ENCODE results near the gene GID8.

GID8 gene

DNA sequence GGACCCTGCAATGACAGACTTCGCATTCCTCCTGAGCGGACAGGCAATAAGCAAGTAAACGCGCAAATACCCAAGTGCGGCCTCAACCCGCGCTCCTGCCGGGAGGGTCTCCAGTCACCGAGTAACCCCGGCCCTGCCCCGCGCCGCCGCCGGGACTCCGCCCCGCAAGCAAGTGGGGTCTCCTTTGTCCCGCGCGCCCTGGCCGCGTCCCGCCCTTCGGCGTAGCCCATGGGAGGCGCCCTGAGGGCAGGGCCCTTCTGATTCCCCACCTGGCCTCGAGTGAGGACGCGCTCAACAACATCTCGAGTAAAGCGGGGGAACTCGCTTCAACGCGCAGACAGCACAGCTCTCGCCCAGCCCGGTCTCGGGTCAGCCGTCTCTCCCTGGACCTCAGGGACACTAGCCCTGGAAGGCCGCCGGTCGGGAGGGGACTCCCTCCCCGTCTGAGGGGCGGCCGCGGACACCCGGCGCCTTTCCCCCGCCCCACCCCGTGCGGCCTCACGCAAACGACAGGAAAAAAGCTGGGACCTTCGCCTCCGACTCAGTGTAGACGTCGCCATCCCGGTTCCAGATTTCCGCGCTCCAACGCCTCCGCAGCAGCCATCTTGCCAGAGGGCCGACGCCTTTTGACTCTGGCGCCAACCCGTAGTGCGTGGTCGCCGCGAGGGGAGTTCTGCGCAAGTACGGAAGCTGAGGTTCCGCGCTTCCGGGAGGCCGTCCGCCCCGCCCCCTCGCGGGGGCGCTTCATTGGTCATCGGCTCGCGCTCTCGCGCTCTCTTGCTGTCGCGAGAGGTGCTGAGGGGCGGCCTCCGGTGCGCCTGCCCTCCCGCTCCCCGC, 461 bp upstream of the GID8 start:
- Histone ChIP-seq H3K4me1 (ENCODE audit: control insufficient read depth, insufficient read depth, low read length) (peaks cover 37% of the 10 kb centered on the region), H3K27me3 (replicated peaks; ENCODE audit: control insufficient read depth, insufficient read depth, low read length) (no peaks in the 10 kb centered on the region), H3K9me3 (ENCODE audit: control insufficient read depth, low read length) (no peaks in the 10 kb centered on the region), H3K9ac (ENCODE audit: low read length) (peak overlapping the region; percentile 96), H3K36me3 (ENCODE audit: control insufficient read depth, insufficient read depth, low read length, severe bottlenecking) (no peaks in the 10 kb centered on the region), H3K4me3 (ENCODE audit: low read length) (peak overlapping the region; percentile 90)
- peak; percentile 98 for DNase-seq (ENCODE audit: low read depth)

DNA sequence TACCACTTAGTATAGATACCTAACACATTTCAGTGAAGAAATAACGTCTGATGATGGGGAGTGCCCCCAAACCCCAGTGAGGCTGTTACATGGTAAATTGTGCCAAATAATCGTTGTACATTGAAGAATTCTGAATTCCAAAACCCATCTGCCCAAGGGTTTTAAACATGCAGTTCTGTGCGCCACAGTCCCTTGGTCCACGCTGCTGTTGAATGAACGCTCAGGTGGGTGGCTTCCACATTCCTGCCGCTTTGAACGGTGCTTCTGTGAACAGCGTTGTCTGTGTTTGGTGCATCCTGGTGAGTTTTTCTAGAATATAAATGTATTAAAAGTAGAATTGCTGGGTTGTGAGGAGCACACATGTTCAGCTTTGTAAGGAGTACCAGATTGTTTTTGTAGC, 2.9 kb downstream of the GID8 start:
- H3K27me3 ChIP-seq (replicated peaks; ENCODE audit: control insufficient read depth, insufficient read depth, low read length), result no peaks in the 10 kb centered on the region
- peaks cover 28% of the 10 kb centered on the region for H3K36me3 ChIP-seq (ENCODE audit: control insufficient read depth, insufficient read depth, low read length, severe bottlenecking)
- no peak overlapping the region for H3K4me3 ChIP-seq (ENCODE audit: low read length)
- no peak for DNase-seq (ENCODE audit: low read depth)
- peak overlapping the region; percentile 15 for H3K9ac ChIP-seq (ENCODE audit: low read length)
- H3K4me1 ChIP-seq (ENCODE audit: control insufficient read depth, insufficient read depth, low read length), result peaks cover 32% of the 10 kb centered on the region
- no peaks in the 10 kb centered on the region for H3K9me3 ChIP-seq (ENCODE audit: control insufficient read depth, low read length)

DNA sequence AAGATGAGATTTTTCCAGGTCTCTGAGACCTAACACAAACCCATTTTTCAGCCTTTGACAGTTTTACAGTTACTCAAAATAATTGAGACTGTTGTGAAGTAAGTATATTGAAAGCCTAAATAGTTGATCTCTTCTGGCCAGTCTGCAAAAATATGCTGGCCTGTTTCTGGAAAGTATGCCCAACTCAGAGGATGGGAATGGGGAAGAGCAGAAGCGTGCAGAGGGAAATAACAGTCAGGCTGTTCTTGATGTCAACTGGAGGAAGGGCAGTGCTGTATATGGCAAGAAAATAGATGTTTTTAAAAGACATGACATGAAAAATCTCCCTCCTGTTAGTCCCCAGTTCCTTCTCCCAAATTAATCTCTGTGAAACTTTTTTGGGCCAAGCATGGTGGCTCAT, 3.8 kb downstream of the GID8 start:
- Histone ChIP-seq H3K9ac (ENCODE audit: low read length) (peak overlapping the region; percentile 30), H3K36me3 (ENCODE audit: control insufficient read depth, insufficient read depth, low read length, severe bottlenecking) (peaks cover 37% of the 10 kb centered on the region), H3K4me1 (ENCODE audit: control insufficient read depth, insufficient read depth, low read length) (peaks cover 27% of the 10 kb centered on the region), H3K27me3 (replicated peaks; ENCODE audit: control insufficient read depth, insufficient read depth, low read length) (no peaks in the 10 kb centered on the region), H3K9me3 (ENCODE audit: control insufficient read depth, low read length) (no peaks in the 10 kb centered on the region), H3K4me3 (ENCODE audit: low read length) (no peak overlapping the region)
- peak; percentile 53 for DNase-seq (ENCODE audit: low read depth)

DNA sequence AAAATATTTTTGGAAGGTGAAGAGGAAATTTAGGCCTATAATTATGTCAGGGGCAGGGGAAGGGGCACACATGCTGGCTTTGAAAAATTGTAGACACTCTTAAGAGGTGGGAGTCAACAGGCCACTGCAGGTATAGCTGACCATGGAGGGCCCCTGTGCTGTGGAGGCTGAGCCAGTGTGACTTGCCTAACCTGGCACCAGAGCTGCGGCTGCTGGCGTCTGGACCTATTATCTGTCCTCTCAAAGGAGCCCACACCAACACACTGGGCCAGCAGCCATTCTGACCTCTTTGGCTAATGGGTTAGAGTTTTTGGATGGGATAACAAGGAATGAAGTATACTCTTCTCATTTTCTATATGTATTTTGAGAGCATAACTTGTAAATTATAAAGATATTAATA, 4.5 kb downstream of the GID8 start:
- Histone ChIP-seq H3K9me3 (ENCODE audit: control insufficient read depth, low read length) (no peaks in the 10 kb centered on the region), H3K4me3 (ENCODE audit: low read length) (no peak overlapping the region), H3K4me1 (ENCODE audit: control insufficient read depth, insufficient read depth, low read length) (peaks cover 27% of the 10 kb centered on the region), H3K27me3 (replicated peaks; ENCODE audit: control insufficient read depth, insufficient read depth, low read length) (no peaks in the 10 kb centered on the region), H3K36me3 (ENCODE audit: control insufficient read depth, insufficient read depth, low read length, severe bottlenecking) (peaks cover 43% of the 10 kb centered on the region), H3K9ac (ENCODE audit: low read length) (peak overlapping the region; percentile 30)
- DNase-seq (ENCODE audit: low read depth), result no peak

DNA sequence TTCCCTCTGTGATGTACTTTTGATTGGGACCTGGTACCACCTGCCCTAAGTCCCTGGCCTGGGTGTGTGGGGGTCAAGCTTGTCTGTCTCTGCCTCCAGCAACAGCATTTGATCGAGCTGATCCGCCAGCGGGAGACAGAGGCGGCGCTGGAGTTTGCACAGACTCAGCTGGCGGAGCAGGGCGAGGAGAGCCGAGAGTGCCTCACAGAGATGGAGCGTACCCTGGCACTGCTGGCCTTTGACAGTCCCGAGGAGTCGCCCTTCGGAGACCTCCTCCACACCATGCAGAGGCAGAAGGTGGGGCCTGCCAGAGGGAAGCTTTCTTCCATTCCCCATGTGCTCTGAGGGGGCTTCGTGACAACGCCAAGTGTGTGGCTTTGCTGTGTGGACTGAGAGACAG, 5.4 kb downstream of the GID8 start:
- DNase-seq (ENCODE audit: low read depth), result no peak
- H3K4me3 ChIP-seq (ENCODE audit: low read length), result no peak overlapping the region
- H3K36me3 ChIP-seq (ENCODE audit: control insufficient read depth, insufficient read depth, low read length, severe bottlenecking), result peaks cover 50% of the 10 kb centered on the region
- no peaks in the 10 kb centered on the region for H3K9me3 ChIP-seq (ENCODE audit: control insufficient read depth, low read length)
- no peak overlapping the region for H3K9ac ChIP-seq (ENCODE audit: low read length)
- peaks cover 27% of the 10 kb centered on the region for H3K4me1 ChIP-seq (ENCODE audit: control insufficient read depth, insufficient read depth, low read length)
- no peaks in the 10 kb centered on the region for H3K27me3 ChIP-seq (replicated peaks; ENCODE audit: control insufficient read depth, insufficient read depth, low read length)

DNA sequence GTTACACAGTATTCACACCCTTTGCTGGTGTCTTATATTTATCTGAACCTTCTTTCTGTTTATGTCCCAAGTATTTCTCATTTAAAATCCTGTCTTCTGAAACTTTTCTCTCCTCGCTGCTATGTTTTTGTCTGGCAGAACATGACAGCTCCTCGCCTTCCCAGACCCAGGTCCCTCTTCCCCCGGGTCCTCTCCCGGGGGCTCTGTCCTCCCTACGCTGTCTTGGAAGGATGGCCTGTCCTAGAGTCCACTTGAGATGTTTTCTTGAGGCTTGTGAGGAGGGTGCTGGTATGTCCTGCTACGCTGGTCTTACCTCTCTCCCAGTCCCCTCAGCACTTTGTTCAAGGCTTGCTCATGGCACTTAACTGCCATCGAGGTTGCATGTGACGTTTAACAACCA, 6.2 kb downstream of the GID8 start:
- H3K9me3 ChIP-seq (ENCODE audit: control insufficient read depth, low read length), result no peaks in the 10 kb centered on the region
- peaks cover 25% of the 10 kb centered on the region for H3K4me1 ChIP-seq (ENCODE audit: control insufficient read depth, insufficient read depth, low read length)
- no peak overlapping the region for H3K4me3 ChIP-seq (ENCODE audit: low read length)
- no peak for DNase-seq (ENCODE audit: low read depth)
- no peaks in the 10 kb centered on the region for H3K27me3 ChIP-seq (replicated peaks; ENCODE audit: control insufficient read depth, insufficient read depth, low read length)
- no peak overlapping the region for H3K9ac ChIP-seq (ENCODE audit: low read length)
- H3K36me3 ChIP-seq (ENCODE audit: control insufficient read depth, insufficient read depth, low read length, severe bottlenecking), result peaks cover 52% of the 10 kb centered on the region

DNA sequence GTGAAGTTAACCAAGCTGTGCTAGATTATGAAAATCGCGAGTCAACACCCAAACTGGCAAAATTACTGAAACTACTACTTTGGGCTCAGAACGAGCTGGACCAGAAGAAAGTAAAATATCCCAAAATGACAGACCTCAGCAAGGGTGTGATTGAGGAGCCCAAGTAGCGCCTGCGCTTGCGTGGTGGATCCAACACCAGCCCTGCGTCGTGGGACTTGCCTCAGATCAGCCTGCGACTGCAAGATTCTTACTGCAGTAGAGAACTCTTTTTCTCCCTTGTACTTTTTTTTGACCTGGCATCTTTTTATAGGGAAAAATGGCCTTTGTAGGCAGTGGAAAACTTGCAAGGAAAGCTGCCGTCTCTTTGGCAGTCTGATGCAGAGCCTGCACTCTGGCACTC, 6.8 kb downstream of the GID8 start:
- DNase-seq (ENCODE audit: low read depth), result no peak
- H3K9ac ChIP-seq (ENCODE audit: low read length), result no peak overlapping the region
- no peaks in the 10 kb centered on the region for H3K9me3 ChIP-seq (ENCODE audit: control insufficient read depth, low read length)
- peaks cover 20% of the 10 kb centered on the region for H3K4me1 ChIP-seq (ENCODE audit: control insufficient read depth, insufficient read depth, low read length)
- H3K4me3 ChIP-seq (ENCODE audit: low read length), result no peak overlapping the region
- no peaks in the 10 kb centered on the region for H3K27me3 ChIP-seq (replicated peaks; ENCODE audit: control insufficient read depth, insufficient read depth, low read length)
- H3K36me3 ChIP-seq (ENCODE audit: control insufficient read depth, insufficient read depth, low read length, severe bottlenecking), result peaks cover 57% of the 10 kb centered on the region

DNA sequence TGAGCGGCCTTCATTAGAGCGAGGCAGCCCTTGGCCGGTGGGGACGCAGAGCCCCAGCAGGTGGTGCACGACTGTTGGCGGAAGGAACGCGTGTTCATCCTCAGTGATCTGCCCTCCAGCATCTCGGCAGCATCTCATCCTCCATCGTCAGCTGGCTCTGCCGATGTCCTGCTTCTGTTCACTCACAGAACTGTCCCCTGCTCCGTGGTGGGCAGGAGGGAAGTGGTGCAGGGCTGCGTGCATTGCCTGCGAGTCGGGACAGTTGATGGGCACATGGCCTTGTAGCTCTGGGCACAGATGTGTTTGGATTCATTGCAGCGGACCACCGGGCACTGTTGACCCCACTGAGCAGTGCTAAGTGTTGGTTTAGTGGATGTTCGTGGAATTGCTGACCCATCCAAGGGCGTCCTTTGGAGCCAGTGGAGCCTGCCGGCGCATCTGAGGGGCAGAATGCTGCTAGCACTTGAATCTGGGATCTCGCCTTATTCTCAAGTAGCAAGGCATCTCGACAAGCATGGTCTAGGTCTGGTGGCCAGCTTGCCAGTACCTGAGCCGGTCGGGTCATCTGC, 7.9 kb downstream of the GID8 start:
- H3K4me3 ChIP-seq (ENCODE audit: low read length), result no peak overlapping the region
- H3K9me3 ChIP-seq (ENCODE audit: control insufficient read depth, low read length), result no peaks in the 10 kb centered on the region
- H3K36me3 ChIP-seq (ENCODE audit: control insufficient read depth, insufficient read depth, low read length, severe bottlenecking), result peaks cover 66% of the 10 kb centered on the region

DNA sequence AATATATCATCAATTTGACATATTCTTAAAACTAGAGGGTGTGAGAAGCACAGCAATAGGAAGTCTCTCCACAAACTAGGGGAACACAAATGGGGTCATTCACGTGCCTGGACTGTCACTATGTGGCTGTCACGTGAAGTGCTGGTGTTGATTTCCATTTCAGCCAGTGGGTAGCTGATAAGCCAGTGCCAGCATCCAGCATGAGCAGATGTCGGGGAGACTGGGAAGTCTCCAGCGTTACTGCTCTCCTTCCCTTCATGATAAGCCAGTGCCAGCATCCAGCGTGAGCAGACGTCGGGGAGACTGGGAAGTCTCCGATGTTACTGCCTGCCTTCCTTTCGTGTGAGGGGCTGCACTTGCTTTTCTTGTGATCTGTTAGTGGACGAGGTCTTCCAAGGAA, 9.0 kb downstream of the GID8 start:
- Histone ChIP-seq H3K4me3 (ENCODE audit: low read length) (no peak overlapping the region), H3K9me3 (ENCODE audit: control insufficient read depth, low read length) (no peaks in the 10 kb centered on the region), H3K9ac (ENCODE audit: low read length) (no peak overlapping the region), H3K27me3 (replicated peaks; ENCODE audit: control insufficient read depth, insufficient read depth, low read length) (no peaks in the 10 kb centered on the region), H3K36me3 (ENCODE audit: control insufficient read depth, insufficient read depth, low read length, severe bottlenecking) (peaks cover 66% of the 10 kb centered on the region), H3K4me1 (ENCODE audit: control insufficient read depth, insufficient read depth, low read length) (peaks cover 7% of the 10 kb centered on the region)
- DNase-seq (ENCODE audit: low read depth), result no peak

More for the DNA sequence above, 7.9 kb downstream of the GID8 start:
- no peak for DNase-seq (ENCODE audit: low read depth)
- no peaks in the 10 kb centered on the region for H3K27me3 ChIP-seq (replicated peaks; ENCODE audit: control insufficient read depth, insufficient read depth, low read length)
- no peak overlapping the region for H3K9ac ChIP-seq (ENCODE audit: low read length)
- peaks cover 18% of the 10 kb centered on the region for H3K4me1 ChIP-seq (ENCODE audit: control insufficient read depth, insufficient read depth, low read length)

DNA sequence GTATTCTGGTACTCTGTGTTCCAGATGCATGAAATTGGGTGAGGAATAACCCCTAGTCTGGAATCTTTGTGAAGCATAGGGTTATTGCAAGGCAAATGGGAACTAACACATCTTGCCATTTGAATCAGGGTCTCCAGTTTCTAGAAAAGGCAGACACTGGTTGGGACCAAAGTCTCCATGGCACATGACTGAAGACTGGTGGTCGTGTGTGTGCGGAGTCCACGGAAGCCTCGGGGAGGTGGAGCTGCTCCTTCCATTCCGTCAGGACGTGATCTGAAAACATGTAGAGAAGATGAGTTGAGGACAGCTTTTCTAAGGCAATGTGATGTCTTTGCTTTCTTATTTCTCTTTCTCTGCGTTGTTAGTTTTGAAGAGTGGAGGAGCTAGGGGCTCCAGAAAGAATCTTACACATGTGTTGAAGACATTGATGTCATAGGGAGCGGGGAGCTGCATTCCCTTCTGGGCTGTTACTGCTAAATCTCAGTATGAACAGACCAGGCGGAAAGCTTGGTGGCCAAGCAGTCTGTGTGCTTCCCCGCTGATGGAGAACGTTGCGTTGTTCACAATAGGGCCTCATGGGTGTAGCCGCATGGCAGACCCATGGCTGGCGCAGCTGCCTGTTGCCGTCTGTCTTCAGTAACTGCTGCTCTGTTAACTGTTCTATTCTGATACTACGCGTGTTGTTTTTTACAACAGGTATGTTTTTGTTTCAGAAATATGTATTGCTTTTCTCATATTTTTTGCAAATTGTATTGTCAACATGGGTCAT, 9.8 kb downstream of the GID8 start:
- Histone ChIP-seq H3K27me3 (replicated peaks; ENCODE audit: control insufficient read depth, insufficient read depth, low read length) (no peaks in the 10 kb centered on the region), H3K36me3 (ENCODE audit: control insufficient read depth, insufficient read depth, low read length, severe bottlenecking) (peaks cover 66% of the 10 kb centered on the region), H3K9ac (ENCODE audit: low read length) (no peak overlapping the region), H3K9me3 (ENCODE audit: control insufficient read depth, low read length) (no peaks in the 10 kb centered on the region), H3K4me1 (ENCODE audit: control insufficient read depth, insufficient read depth, low read length) (no peaks in the 10 kb centered on the region), H3K4me3 (ENCODE audit: low read length) (no peak overlapping the region)
- no peak for DNase-seq (ENCODE audit: low read depth)

DNA sequence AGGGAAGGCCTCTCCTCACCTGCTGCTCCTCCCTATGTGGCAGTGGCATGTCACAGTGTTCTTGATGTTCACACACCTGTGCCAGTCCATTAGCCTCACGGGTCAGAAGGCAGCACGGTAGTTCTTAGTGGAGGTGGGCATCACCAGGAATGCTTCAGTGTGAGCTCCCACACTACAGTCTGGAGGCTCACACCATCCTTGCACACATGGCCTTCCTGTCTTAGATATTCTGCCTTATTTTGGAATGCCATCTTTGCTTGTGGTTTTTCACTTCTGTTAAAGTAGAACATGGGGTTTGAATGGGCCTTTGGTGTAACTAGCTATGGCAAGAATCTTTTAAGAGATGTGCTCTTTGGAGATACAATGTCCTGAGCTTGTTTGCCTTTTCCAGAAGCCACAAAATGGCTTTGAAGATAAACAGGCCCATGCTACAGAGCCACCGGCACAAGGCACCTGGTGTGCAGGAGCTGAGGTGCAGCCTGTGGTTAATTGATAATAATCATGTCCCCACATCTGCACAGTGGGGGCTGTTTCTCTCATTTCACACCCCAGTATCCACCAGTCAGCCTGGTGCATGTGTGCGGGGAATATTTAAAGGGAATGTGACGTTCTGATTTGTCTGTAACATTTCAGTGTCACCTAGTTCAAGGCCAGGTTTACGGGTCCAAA, 11.3 kb downstream of the GID8 start:
- H3K4me1 ChIP-seq (ENCODE audit: control insufficient read depth, insufficient read depth, low read length), result peaks cover 14% of the 10 kb centered on the region
- no peak overlapping the region for H3K9ac ChIP-seq (ENCODE audit: low read length)
- no peaks in the 10 kb centered on the region for H3K27me3 ChIP-seq (replicated peaks; ENCODE audit: control insufficient read depth, insufficient read depth, low read length)
- H3K9me3 ChIP-seq (ENCODE audit: control insufficient read depth, low read length), result no peaks in the 10 kb centered on the region
- peaks cover 54% of the 10 kb centered on the region for H3K36me3 ChIP-seq (ENCODE audit: control insufficient read depth, insufficient read depth, low read length, severe bottlenecking)
- H3K4me3 ChIP-seq (ENCODE audit: low read length), result no peak overlapping the region
- no peak for DNase-seq (ENCODE audit: low read depth)

Measured in adipocyte (in vitro differentiated cells).